ENCODE results near the gene PBXIP1.
A peak's percentile ranks its signal among the peaks of the same experiment; 100 is the strongest.

Gene PBXIP1

GRCh38 chr1:154956544-154956941 is 644 bp upstream of the PBXIP1 start:
- TF ChIP-seq EZH2phosphoT487 (IDR thresholded peaks at IDR 0.05; ENCODE audit: borderline replicate concordance, low read length) = no peak
- TF ChIP-seq CTCF (IDR thresholded peaks at IDR 0.05; ENCODE audit: low read depth, low read length, poor library complexity, severe bottlenecking) = no peak
- Histone ChIP-seq H3K9me3 (ENCODE audit: control insufficient read depth, insufficient read depth, low read length) (no peaks in the 10 kb centered on the region), H3K27me3 (ENCODE audit: control insufficient read depth, low read length) (no peaks in the 10 kb centered on the region), H3K4me2 (ENCODE audit: low read length) (peak overlapping the region; percentile 81), H3K9me2 (replicated peaks; ENCODE audit: control insufficient read depth, low read length) (no peaks in the 10 kb centered on the region), H3K27ac (ENCODE audit: low read depth, low read length) (peak overlapping the region; percentile 93), H4K20me1 (ENCODE audit: control insufficient read depth, insufficient read depth, low read depth, low read length) (no peaks in the 10 kb centered on the region), H3K79me2 (ENCODE audit: control insufficient read depth, low read length) (peaks cover 57% of the 10 kb centered on the region), H3K36me3 (ENCODE audit: control insufficient read depth, low read length) (peaks cover 29% of the 10 kb centered on the region), H3K4me3 (ENCODE audit: low read length) (peak overlapping the region; percentile 90), H3F3A (ENCODE audit: control insufficient read depth, insufficient read depth) (peaks cover 8% of the 10 kb centered on the region), H3K4me1 (ENCODE audit: control insufficient read depth, low read length) (peaks cover 63% of the 10 kb centered on the region)

GRCh38 chr1:154955039-154955717 is 721 bp downstream of the PBXIP1 start:
- peak overlapping the region; percentile 90 for H3K4me3 ChIP-seq (ENCODE audit: low read length)
- no peaks in the 10 kb centered on the region for H4K20me1 ChIP-seq (ENCODE audit: control insufficient read depth, insufficient read depth, low read depth, low read length)
- H3K9me2 ChIP-seq (replicated peaks; ENCODE audit: control insufficient read depth, low read length) = no peaks in the 10 kb centered on the region
- TF ChIP-seq CTCF (IDR thresholded peaks at IDR 0.05; ENCODE audit: low read depth, low read length, poor library complexity, severe bottlenecking) (no peak), EZH2phosphoT487 (IDR thresholded peaks at IDR 0.05; ENCODE audit: borderline replicate concordance, low read length) (no peak)
- H3K79me2 ChIP-seq (ENCODE audit: control insufficient read depth, low read length) = peaks cover 45% of the 10 kb centered on the region
- H3K27me3 ChIP-seq (ENCODE audit: control insufficient read depth, low read length) = no peaks in the 10 kb centered on the region
- H3K4me1 ChIP-seq (ENCODE audit: control insufficient read depth, low read length) = peaks cover 62% of the 10 kb centered on the region
- peaks cover 33% of the 10 kb centered on the region for H3K36me3 ChIP-seq (ENCODE audit: control insufficient read depth, low read length)
- peaks cover 8% of the 10 kb centered on the region for H3F3A ChIP-seq (ENCODE audit: control insufficient read depth, insufficient read depth)
- peak overlapping the region; percentile 81 for H3K4me2 ChIP-seq (ENCODE audit: low read length)
- H3K27ac ChIP-seq (ENCODE audit: low read depth, low read length) = peak overlapping the region; percentile 93
- H3K9me3 ChIP-seq (ENCODE audit: control insufficient read depth, insufficient read depth, low read length) = no peaks in the 10 kb centered on the region

GRCh38 chr1:154954541-154954940 is 1.4 kb downstream of the PBXIP1 start:
- Histone ChIP-seq H3F3A (ENCODE audit: control insufficient read depth, insufficient read depth) (peaks cover 8% of the 10 kb centered on the region), H3K9me3 (ENCODE audit: control insufficient read depth, insufficient read depth, low read length) (no peaks in the 10 kb centered on the region), H3K4me2 (ENCODE audit: low read length) (peak overlapping the region; percentile 81)

More at GRCh38 chr1:154954541-154954940, 1.4 kb downstream of the PBXIP1 start:
- TF ChIP-seq CTCF (IDR thresholded peaks at IDR 0.05; ENCODE audit: low read depth, low read length, poor library complexity, severe bottlenecking) = no peak
- TF ChIP-seq EZH2phosphoT487 (IDR thresholded peaks at IDR 0.05; ENCODE audit: borderline replicate concordance, low read length) = no peak
- Histone ChIP-seq H3K79me2 (ENCODE audit: control insufficient read depth, low read length) (peaks cover 39% of the 10 kb centered on the region), H3K4me3 (ENCODE audit: low read length) (peak overlapping the region; percentile 90), H3K27ac (ENCODE audit: low read depth, low read length) (peak overlapping the region; percentile 93), H3K4me1 (ENCODE audit: control insufficient read depth, low read length) (peaks cover 61% of the 10 kb centered on the region), H4K20me1 (ENCODE audit: control insufficient read depth, insufficient read depth, low read depth, low read length) (no peaks in the 10 kb centered on the region), H3K9me2 (replicated peaks; ENCODE audit: control insufficient read depth, low read length) (no peaks in the 10 kb centered on the region), H3K27me3 (ENCODE audit: control insufficient read depth, low read length) (no peaks in the 10 kb centered on the region), H3K36me3 (ENCODE audit: control insufficient read depth, low read length) (peaks cover 31% of the 10 kb centered on the region)

All from DOHH2 (cell line).